H1 (cell line): ENCODE measurements around the gene KRTAP10-3. TPM values are rescaled to one million over a fixed set of nuclear protein-coding genes. Genes with fewer than 3 reads are reported as not detected.
"Not testable (repeated sequence)": the region's sequence is repeated elsewhere in the genome, so short reads cannot be mapped to it uniquely, and the experiment has no call there.

Experiments
- CTCF ChIA-PET: fragments of 300-600 bp; sonication (Branson Sonifier 250); formaldehyde crosslinking; loops from one replicate; lab custom pipeline; 2021; ENCODE audit not compliant: partially characterized antibody; lab: Charles Lee
- POLR2A ChIA-PET: fragments of 300-600 bp; sonication (Branson Sonifier 250); formaldehyde crosslinking; loops from one replicate; lab custom pipeline; 2021; ENCODE audit warnings: inconsistent platforms; ENCODE audit not compliant: partially characterized antibody; lab: Charles Lee
- DNase-seq, 2 experiments: peaks; one replicate each; pipeline versions ENCODE4 v3.0.0 to v3.0.0-alpha.2; 2010 to 2022; ENCODE audit warnings: low spot score in 2 of 2, low read depth in 1 of 2, mixed read lengths in 1 of 2
- FAIRE-seq: peaks from 2 replicates; lab custom pipeline; 2011; peaks lifted over from hg19 to GRCh38; lab: Jason Lieb, UNC
- H2AFZ ChIP-seq: 2 replicates; pipeline ENCODE4 v1.8.1; 2012; ENCODE audit warnings: low read length, inconsistent platforms
- H2AK5ac ChIP-seq: 2 replicates; pipeline ENCODE4 v1.6.1; 2013; ENCODE audit warnings: low read depth, low read length
- H2BK120ac ChIP-seq: replicated peaks from 2 replicates; pipeline ENCODE3; 2013; ENCODE audit warnings: low read depth, low read length, inconsistent platforms
- H2BK12ac ChIP-seq: 2 replicates; pipeline ENCODE4 v1.6.1; 2013; ENCODE audit warnings: low read depth, low read length
- H2BK15ac ChIP-seq: 2 replicates; pipeline ENCODE4 v1.6.1; 2013; ENCODE audit warnings: low read length
- H2BK20ac ChIP-seq: 2 replicates; pipeline ENCODE4 v1.6.1; 2013; ENCODE audit warnings: low read length
- H2BK5ac ChIP-seq: 2 replicates; pipeline ENCODE4 v1.6.1; 2013; ENCODE audit warnings: low read depth, low read length
- H3K14ac ChIP-seq: 2 replicates; pipeline ENCODE4 v1.6.1; 2013; ENCODE audit warnings: inconsistent platforms; ENCODE audit not compliant: insufficient read length
- H3K18ac ChIP-seq: 2 replicates; pipeline ENCODE4 v1.6.1; 2013; ENCODE audit warnings: low read length; ENCODE audit errors: extremely low read depth
- H3K23ac ChIP-seq: 2 replicates; pipeline ENCODE4 v1.6.1; 2013; ENCODE audit warnings: inconsistent platforms; ENCODE audit not compliant: insufficient read length
- H3K23me2 ChIP-seq: 2 replicates; pipeline ENCODE4 v1.6.1; 2013; ENCODE audit warnings: low read depth, low read length
- H3K27ac ChIP-seq: 2 replicates; pipeline ENCODE4 v1.6.1; 2011; ENCODE audit warnings: low read depth, low read length, inconsistent platforms
- H3K27me3 ChIP-seq, 4 experiments: replicated peaks in 1 of 4; 1 replicate in 1 of 4; 2 replicates in 3 of 4; pipeline versions ENCODE4 v1.6.1 to v1.8.1; 2011 to 2013; ENCODE audit warnings: low read length in 3 of 4, mild to moderate bottlenecking in 3 of 4, inconsistent platforms in 2 of 4, mixed read lengths in 2 of 4, moderate library complexity in 1 of 4; ENCODE audit not compliant: control insufficient read depth in 3 of 4, insufficient read depth in 3 of 4; ENCODE audit errors: extremely low read depth in 1 of 4
- H3K36me3 ChIP-seq, 4 experiments: 2 replicates each; pipeline versions ENCODE4 v1.6.1 to v1.8.1; 2011 to 2013; ENCODE audit warnings: mild to moderate bottlenecking in 4 of 4, low read length in 3 of 4, moderate library complexity in 2 of 4, control low read depth in 1 of 4, inconsistent platforms in 1 of 4; ENCODE audit not compliant: insufficient read depth in 4 of 4, control insufficient read depth in 2 of 4
- H3K4ac ChIP-seq: replicated peaks from 2 replicates; pipeline ENCODE3; 2013; ENCODE audit warnings: low read length, low read depth, mixed read lengths, inconsistent platforms; ENCODE audit not compliant: insufficient read length
- H3K4me1 ChIP-seq, 4 experiments: replicated peaks in 1 of 4; 1 replicate in 1 of 4; 2 replicates in 3 of 4; pipeline versions ENCODE4 v1.6.1 to v1.8.1; 2011 to 2013; ENCODE audit warnings: low read length in 3 of 4, inconsistent platforms in 2 of 4, mixed read lengths in 1 of 4; ENCODE audit not compliant: insufficient read depth in 4 of 4, control insufficient read depth in 3 of 4
- H3K4me2 ChIP-seq, 2 experiments: 2 replicates each; pipeline versions ENCODE4 v1.6.1 to v1.8.1; 2011 to 2013; ENCODE audit warnings: low read depth in 2 of 2, low read length in 2 of 2, control low read depth in 1 of 2, inconsistent platforms in 1 of 2, mild to moderate bottlenecking in 1 of 2; ENCODE audit not compliant: insufficient read depth in 1 of 2
- H3K4me3 ChIP-seq, 4 experiments: fragments of 200-600, 300-600 bp in 1 of 4; sonication (generic), shearing (Covaris generic), sonication (Bioruptor Twin) in 1 of 4; 2 replicates each; pipeline versions ENCODE4 v1.5.1 to v1.8.1; 2011 to 2016; ENCODE audit warnings: low read length in 4 of 4, low read depth in 3 of 4, control low read depth in 2 of 4, inconsistent platforms in 2 of 4, mild to moderate bottlenecking in 2 of 4, mixed read lengths in 1 of 4, moderate library complexity in 1 of 4; ENCODE audit not compliant: insufficient read depth in 2 of 4; ENCODE audit errors: extremely low read depth in 1 of 4
- H3K56ac ChIP-seq: replicated peaks from 2 replicates; pipeline ENCODE3; 2013; ENCODE audit warnings: low read depth, mild to moderate bottlenecking, mixed read lengths, low read length, inconsistent platforms; ENCODE audit not compliant: insufficient read length
- H3K79me1 ChIP-seq: 2 replicates; pipeline ENCODE4 v1.6.1; 2013; ENCODE audit warnings: low read depth, low read length, control low read depth
- H3K79me2 ChIP-seq, 2 experiments: 2 replicates each; pipeline versions ENCODE4 v1.6.1 to v1.8.1; 2012 to 2013; ENCODE audit warnings: low read length in 2 of 2, mild to moderate bottlenecking in 2 of 2, inconsistent platforms in 1 of 2; ENCODE audit not compliant: insufficient read depth in 2 of 2, control insufficient read depth in 1 of 2
- H3K9ac ChIP-seq, 4 experiments: replicated peaks in 1 of 4; 1 replicate in 1 of 4; 2 replicates in 3 of 4; pipeline versions ENCODE4 v1.6.1 to v1.8.1; 2011 to 2013; ENCODE audit warnings: low read depth in 3 of 4, low read length in 3 of 4, control low read depth in 2 of 4, mild to moderate bottlenecking in 2 of 4, moderate library complexity in 2 of 4, inconsistent platforms in 1 of 4; ENCODE audit errors: extremely low read depth in 1 of 4
- H3K9me3 ChIP-seq, 2 experiments: 2 replicates each; pipeline versions ENCODE4 v1.6.1 to v1.8.1; 2012 to 2013; ENCODE audit warnings: mild to moderate bottlenecking in 2 of 2, moderate library complexity in 2 of 2, control low read depth in 1 of 2, inconsistent platforms in 1 of 2, low read depth in 1 of 2, low read length in 1 of 2, mixed read lengths in 1 of 2; ENCODE audit not compliant: insufficient read depth in 2 of 2
- H4K20me1 ChIP-seq, 2 experiments: replicated peaks in 1 of 2; 2 replicates each; pipeline versions ENCODE3 to v1.8.1; 2011 to 2013; ENCODE audit warnings: inconsistent platforms in 2 of 2, low read length in 2 of 2, mild to moderate bottlenecking in 1 of 2; ENCODE audit not compliant: insufficient read depth in 2 of 2, control insufficient read depth in 1 of 2
- H4K5ac ChIP-seq: 2 replicates; pipeline ENCODE4 v1.6.1; 2013; ENCODE audit warnings: low read length, low read depth, mixed read lengths, inconsistent platforms; ENCODE audit not compliant: insufficient read length
- H4K8ac ChIP-seq: 2 replicates; pipeline ENCODE4 v1.8.0; 2013; ENCODE audit warnings: mild to moderate bottlenecking, moderate library complexity, low read length, inconsistent platforms; ENCODE audit not compliant: insufficient read depth; ENCODE audit errors: extremely low read depth
- H4K91ac ChIP-seq: replicated peaks from 2 replicates; pipeline ENCODE3; 2013; ENCODE audit warnings: low read length, mixed read lengths, inconsistent platforms; ENCODE audit not compliant: insufficient read length
- WGBS, 2 experiments: shearing (Covaris generic) in 1 of 2; methylation state at CpG; one replicate each; pipeline versions ENCODE4 v1.1.6 to v1.1.7; 2013 to 2015; ENCODE audit warnings: low lambda C conversion rate in 2 of 2, mixed read lengths in 2 of 2, inconsistent platforms in 1 of 2, low coverage in 1 of 2, missing lambda C conversion rate in 1 of 2; ENCODE audit not compliant: insufficient replicate concordance in 2 of 2, insufficient coverage in 1 of 2, insufficient read length in 1 of 2; ENCODE audit errors: extremely low coverage in 1 of 2, missing lambda C conversion rate in 1 of 2; 5-methylcytosine and 5-hydroxymethylcytosine counted together
- polyA plus RNA-seq, 7 experiments: library from polyadenylated mRNA; depleted of rRNA in 3 of 7; stranded (reverse) in 5 of 7; unstranded in 2 of 7; fragments of >200 nt in 5 of 7; fragments of 200-250 nt in 2 of 7; gene quantifications; 1 replicate in 5 of 7; 2 replicates in 1 of 7; 4 replicates in 1 of 7; pipeline versions ENCODE4 v1.2.1 to v1.2.3, GENCODE V29; 2011 to 2013; ENCODE audit warnings: missing spikeins in 2 of 7, mixed read lengths in 2 of 7
- total RNA-seq: library from RNA; stranded (reverse); fragmentation: NEBNext Ultra II Directional; extraction: Animal tissue kit (Norgen Biotek cat#: 25700); gene quantifications from 2 replicates; pipeline ENCODE4 v1.2.1, GENCODE V29; 2021

The KRTAP10-3 gene
- total and polyA plus RNA-seq, 2 of the 8 experiments (the other 6 are each of a cell fraction or from before 2014, with no cell fraction given), result not detected

DNA sequence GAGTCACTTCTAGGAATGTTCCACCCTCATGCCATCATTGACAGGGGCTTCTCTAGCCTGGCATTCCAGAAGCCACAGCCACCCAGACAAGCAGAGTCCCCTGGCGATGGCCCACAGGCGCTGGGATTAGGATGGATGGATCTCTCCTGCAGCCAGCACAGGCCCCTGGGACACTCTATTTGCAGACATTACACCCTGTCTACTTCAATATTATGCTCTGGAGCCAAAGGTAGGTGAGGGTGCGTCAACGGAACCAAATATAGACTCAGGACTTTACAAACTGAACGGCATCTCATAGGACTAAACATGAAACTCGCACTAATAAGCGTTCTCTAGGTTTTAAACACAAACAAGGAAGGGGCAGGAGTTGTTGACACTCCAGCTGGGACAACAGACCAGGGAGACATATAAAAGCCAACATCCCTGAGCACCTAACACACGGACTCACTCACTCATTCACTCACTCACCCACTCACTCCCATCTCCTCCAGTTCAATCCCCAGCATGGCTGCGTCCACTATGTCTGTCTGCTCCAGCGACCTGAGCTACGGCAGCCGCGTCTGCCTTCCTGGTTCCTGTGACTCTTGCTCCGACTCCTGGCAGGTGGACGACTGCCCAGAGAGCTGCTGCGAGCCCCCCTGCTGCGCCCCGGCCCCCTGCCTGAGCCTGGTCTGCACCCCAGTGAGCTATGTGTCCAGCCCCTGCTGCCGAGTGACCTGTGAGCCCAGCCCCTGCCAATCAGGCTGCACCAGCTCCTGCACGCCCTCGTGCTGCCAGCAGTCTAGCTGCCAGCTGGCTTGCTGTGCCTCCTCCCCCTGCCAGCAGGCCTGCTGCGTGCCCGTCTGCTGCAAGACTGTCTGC is 41.8 kb upstream of the KRTAP10-3 start, which contains the start of gene KRTAP10-7:
KRTAP10-7 (plus strand) TSS at position 480 of the 861 bp plus-strand sequence; CDS start at position 505, 25 bp downstream.
- H3K9ac ChIP-seq, H3K14ac ChIP-seq, H3K4me3 ChIP-seq, H3K36me3 ChIP-seq, H3K9me3 ChIP-seq, H2AFZ ChIP-seq, H3K4me1 ChIP-seq, H3K23ac ChIP-seq, POLR2A ChIA-PET, H3K27ac ChIP-seq, FAIRE-seq, H3K56ac ChIP-seq, H4K8ac ChIP-seq, H3K27me3 ChIP-seq, H3K4me2 ChIP-seq, H3K79me1 ChIP-seq, H4K20me1 ChIP-seq, H3K79me2 ChIP-seq, H3K23me2 ChIP-seq: not testable (repeated sequence)
- peak within 1 kb of the TSS; percentile 95 for H3K18ac ChIP-seq
- H3K4ac ChIP-seq, result peak within 1 kb of the TSS; percentile 54
- peak within 1 kb of the TSS; percentile 61; the same call in 1 of the 2 replicates for H2BK5ac ChIP-seq
- H2BK15ac ChIP-seq, result peak within 1 kb of the TSS; percentile 88; the same call in 1 of the 2 replicates
- peak within 1 kb of the TSS; percentile 34 for H4K5ac ChIP-seq
- CTCF ChIA-PET, result interaction anchor here (1.5 to 1.8 kb wide), 2 partner anchors 19 to 142 kb away, joined by 3 to 13 read pairs; no protein-coding TSS in a partner anchor
- peak within 1 kb of the TSS; percentile 30 for H2BK120ac ChIP-seq
- H2BK12ac ChIP-seq, result peak within 1 kb of the TSS; percentile 90
- peak in 1 of 2 experiments; percentile 30 for DNase-seq
- peak within 1 kb of the TSS; percentile 49 for H2BK20ac ChIP-seq
- peak within 1 kb of the TSS; percentile 98 for H4K91ac ChIP-seq
- peak within 1 kb of the TSS; percentile 96 for H2AK5ac ChIP-seq
- 82% methylated on average over 20 of the region's 23 CpGs; no CpG with 5 or more reads in 1 of the 2 experiments for WGBS, 2 experiments
